GM12872 (cell line): Measurements from ENCODE around the gene AAR2.

ENCODE experiments used
- TF ChIP-seq, protein P1 (sequence below): IDR thresholded peaks from 3 replicates; pipeline ENCODE4 v1.5.1; 2011; ENCODE audit warnings: low read depth, mild to moderate bottlenecking, low read length, moderate library complexity; ENCODE audit not compliant: insufficient read depth

Gene AAR2

DNA sequence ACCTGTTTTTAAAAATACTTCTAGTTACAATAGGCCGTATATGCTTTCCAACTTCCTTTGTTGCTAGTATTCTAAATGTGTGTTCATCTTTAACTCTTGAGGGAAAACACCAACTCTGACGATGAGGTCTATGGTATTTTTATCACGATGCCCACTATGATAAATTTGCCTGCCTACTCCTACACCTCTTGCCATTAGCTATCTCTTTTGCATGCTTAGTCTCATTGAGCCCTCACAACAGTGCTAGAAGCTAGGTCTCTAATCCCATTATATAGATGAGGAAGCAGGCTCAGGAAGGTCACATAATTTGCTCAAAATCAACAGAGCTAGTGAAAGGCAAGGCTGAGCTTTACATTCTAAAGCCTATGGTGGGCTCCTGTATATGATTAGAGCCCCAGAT, 13.2 kb downstream of the AAR2 start:
- TF ChIP-seq, protein P1, sequence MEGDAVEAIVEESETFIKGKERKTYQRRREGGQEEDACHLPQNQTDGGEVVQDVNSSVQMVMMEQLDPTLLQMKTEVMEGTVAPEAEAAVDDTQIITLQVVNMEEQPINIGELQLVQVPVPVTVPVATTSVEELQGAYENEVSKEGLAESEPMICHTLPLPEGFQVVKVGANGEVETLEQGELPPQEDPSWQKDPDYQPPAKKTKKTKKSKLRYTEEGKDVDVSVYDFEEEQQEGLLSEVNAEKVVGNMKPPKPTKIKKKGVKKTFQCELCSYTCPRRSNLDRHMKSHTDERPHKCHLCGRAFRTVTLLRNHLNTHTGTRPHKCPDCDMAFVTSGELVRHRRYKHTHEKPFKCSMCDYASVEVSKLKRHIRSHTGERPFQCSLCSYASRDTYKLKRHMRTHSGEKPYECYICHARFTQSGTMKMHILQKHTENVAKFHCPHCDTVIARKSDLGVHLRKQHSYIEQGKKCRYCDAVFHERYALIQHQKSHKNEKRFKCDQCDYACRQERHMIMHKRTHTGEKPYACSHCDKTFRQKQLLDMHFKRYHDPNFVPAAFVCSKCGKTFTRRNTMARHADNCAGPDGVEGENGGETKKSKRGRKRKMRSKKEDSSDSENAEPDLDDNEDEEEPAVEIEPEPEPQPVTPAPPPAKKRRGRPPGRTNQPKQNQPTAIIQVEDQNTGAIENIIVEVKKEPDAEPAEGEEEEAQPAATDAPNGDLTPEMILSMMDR = no peak

DNA sequence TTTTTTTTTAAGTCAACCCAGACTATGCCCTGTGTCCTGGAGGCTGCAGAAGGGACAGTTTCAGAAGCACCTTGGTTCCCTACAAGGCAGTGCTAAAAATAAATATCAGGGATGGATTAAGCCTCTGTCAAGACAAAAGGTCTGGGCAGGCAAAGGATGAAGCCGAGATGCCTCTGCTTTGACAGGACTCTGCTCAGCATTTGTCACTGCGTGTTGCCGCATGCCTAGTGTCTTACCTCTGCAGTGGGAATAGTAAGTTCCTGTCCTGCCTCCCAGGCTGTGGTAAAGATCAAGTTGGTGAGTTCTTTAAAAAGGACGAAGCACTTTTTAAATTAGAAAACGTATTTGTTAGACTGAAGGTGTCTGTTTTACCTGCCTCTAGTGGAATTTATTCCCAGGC, 15.1 kb downstream of the AAR2 start:
- TF ChIP-seq, protein P1 = no peak

DNA sequence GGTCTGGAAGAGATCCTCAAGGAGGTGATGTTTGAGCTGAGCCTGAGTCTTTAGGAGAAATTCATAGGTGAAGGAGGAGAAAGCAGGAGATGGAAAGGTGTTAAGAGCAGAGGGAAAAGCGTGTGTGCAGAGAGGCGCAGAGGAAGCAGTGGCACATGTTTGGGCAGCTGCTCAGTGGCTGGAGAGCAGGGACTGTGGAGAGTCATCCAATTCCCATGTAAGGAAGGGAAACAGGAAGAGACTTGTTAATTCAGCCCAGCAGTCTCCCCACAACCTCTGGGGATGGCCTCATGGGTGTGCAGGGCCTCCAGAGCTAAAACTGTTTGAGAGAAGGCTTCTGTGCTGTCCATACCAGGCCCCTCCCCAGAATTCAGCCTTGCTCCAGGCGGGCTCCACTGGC, 16.2 kb downstream of the AAR2 start:
- TF ChIP-seq, protein P1 = no peak

DNA sequence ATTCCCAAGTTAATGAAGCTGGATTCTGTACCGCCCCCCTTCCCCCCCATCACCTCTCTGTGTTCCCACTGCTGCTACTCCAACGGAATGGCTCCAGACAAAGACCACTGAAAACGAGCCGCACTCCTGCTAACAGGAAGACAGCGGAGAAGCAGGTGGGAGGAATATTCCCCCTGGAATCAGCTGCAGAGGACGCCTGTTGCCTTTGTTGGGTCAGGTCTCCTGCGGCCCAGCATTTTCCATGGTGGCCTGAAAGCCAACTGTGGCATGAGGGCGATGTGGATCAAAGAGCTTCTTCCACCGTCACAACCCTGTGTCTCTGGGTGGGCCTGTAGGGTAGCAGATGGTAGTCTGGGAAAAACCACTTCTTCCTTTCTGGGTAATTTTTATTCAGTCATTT, 16.8 kb downstream of the AAR2 start:
- TF ChIP-seq, protein P1 = no peak

DNA sequence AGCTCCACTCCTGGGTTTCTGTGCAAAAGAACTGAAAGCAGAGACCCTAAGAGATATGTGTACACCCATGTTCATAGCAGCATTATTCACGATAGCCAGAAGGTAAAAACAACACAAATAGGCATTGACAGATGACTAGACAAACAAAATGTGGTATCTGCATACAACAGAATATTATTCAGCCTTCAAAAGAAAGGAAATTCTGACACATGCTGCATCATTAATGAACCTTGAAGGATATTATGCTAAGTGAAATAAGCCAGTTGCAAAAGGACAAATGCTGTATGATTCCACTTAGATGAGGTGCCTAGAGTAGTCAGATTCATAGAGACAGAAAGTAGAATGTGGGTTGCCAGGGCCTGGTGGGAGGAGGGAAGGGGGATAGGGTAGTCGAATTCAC, 17.8 kb downstream of the AAR2 start:
- TF ChIP-seq, protein P1 = no peak

DNA sequence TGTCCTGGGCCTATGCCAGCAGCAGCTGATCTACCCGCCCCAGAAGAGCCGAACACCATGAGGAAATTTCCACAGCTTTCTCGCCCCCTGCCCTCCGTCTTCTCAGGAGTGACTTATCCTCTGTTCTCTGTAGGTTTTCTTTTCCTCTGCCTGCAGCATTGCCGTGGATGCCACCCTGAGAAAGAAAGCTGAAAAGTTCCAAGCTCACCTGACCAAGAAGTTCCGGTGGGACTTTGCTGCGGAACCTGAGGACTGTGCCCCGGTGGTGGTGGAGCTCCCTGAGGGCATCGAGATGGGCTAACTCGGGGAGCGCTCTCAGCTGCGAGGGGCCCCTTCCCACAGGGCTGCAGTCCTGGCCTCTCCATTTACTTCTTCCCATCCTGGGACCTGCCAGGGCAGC, 19.2 kb downstream of the AAR2 start:
- TF ChIP-seq, protein P1 = no peak

DNA sequence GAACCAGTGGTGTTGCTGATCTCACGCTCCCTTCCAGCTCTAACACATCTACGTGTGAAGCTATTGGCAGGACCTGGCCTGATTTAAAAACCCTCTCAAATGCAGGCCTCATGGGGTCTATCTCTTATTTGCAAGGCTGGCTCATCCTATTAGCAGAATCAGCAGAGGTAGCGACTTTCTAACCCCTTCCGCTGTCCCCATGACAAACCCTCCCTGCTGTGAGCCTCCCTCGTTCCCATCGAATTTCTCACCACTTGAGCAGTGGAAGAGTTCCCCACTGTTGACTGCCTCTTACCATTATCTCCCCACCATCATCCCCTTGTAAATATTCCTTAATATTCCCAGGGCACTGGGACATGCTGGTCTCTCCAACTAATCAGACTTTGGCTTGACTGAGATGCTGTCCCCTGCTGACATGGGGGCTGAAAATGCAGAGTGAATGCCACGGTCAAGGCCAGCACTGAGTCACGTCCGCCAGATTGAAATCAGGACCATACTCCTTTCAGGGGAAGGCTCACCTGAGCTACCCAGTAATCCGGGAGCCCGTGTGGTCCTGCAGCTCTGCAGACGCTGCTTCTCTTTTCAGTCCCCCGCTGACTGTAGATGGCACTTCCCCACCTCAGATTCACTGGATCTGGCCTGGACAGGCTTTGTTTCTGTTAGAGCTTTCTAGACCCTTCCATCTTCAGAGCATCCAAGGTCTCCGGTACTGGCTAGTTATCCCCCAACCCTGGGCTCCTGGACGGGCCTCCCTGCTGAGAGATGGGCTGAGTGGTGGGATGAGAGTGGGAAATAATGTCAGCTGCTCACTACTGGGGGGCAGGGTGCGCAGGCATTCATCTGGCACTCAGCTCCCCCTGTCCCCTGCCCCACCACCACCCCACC, 23.1 kb downstream of the AAR2 start:
- TF ChIP-seq, protein P1 = no peak
